Fibroblast of the conjunctiva (primary cell): ENCODE results near the gene CCDC85A.

Experiments used
- DNase-seq: peaks from one replicate; pipeline ENCODE4 v3.0.0-alpha.2; 2010; ENCODE audit warnings: low read depth

Gene CCDC85A

GRCh38 chr2:56240210-56240609 lies 56.4 kb downstream of the CCDC85A start:
- no peak for DNase-seq

GRCh38 chr2:56244506-56244905 lies 60.7 kb downstream of the CCDC85A start:
- no peak for DNase-seq

GRCh38 chr2:56244911-56245530 lies 61.2 kb downstream of the CCDC85A start:
- DNase-seq = no peak

GRCh38 chr2:56248965-56249742 lies 65.4 kb downstream of the CCDC85A start:
- DNase-seq = no peak

GRCh38 chr2:56250153-56250729 lies 66.5 kb downstream of the CCDC85A start:
- no peak for DNase-seq

GRCh38 chr2:56260415-56260814 lies 76.6 kb downstream of the CCDC85A start:
- no peak for DNase-seq

- no peak for DNase-seq
Observed at GRCh38 chr2:56262241-56262640, 78.5 kb downstream of the CCDC85A start.

GRCh38 chr2:56263876-56264275 lies 80.1 kb downstream of the CCDC85A start:
- no peak for DNase-seq

- no peak for DNase-seq
Observed at GRCh38 chr2:56266761-56267414, 83.1 kb downstream of the CCDC85A start.

GRCh38 chr2:56267415-56267788 lies 83.6 kb downstream of the CCDC85A start:
- DNase-seq = no peak

- no peak for DNase-seq
Observed at GRCh38 chr2:56268856-56269255, 85.1 kb downstream of the CCDC85A start.

- DNase-seq = no peak
Observed at GRCh38 chr2:56271275-56271674, 87.5 kb downstream of the CCDC85A start.

GRCh38 chr2:56285224-56285623 lies 101.4 kb downstream of the CCDC85A start:
- no peak for DNase-seq

- DNase-seq = no peak
Observed at GRCh38 chr2:56286936-56287335, 103.1 kb downstream of the CCDC85A start.

GRCh38 chr2:56287508-56287907 lies 103.7 kb downstream of the CCDC85A start:
- no peak for DNase-seq

GRCh38 chr2:56287974-56288373 lies 104.2 kb downstream of the CCDC85A start:
- DNase-seq = no peak

GRCh38 chr2:56288838-56289580 lies 105.2 kb downstream of the CCDC85A start:
- DNase-seq = no peak

- DNase-seq = no peak
Observed at GRCh38 chr2:56291711-56292110, 107.9 kb downstream of the CCDC85A start.

- DNase-seq = peak; percentile 17
Observed at GRCh38 chr2:56292951-56293350, 109.2 kb downstream of the CCDC85A start.

- no peak for DNase-seq
Observed at GRCh38 chr2:56295666-56296065, 111.9 kb downstream of the CCDC85A start.

- no peak for DNase-seq
Observed at GRCh38 chr2:56297671-56298070, 113.9 kb downstream of the CCDC85A start.

GRCh38 chr2:56299171-56299691 lies 115.4 kb downstream of the CCDC85A start:
- DNase-seq = no peak
